H1 (cell line): Measurements from ENCODE around the gene USP7. TPM values are rescaled to one million over a fixed set of nuclear protein-coding genes. Genes with fewer than 3 reads are reported as not detected.

ENCODE experiments used
- CTCF ChIA-PET: fragments of 300-600 bp; sonication (Branson Sonifier 250); formaldehyde crosslinking; loops from one replicate; lab custom pipeline; 2021; ENCODE audit not compliant: partially characterized antibody; lab: Charles Lee
- POLR2A ChIA-PET: fragments of 300-600 bp; sonication (Branson Sonifier 250); formaldehyde crosslinking; loops from one replicate; lab custom pipeline; 2021; ENCODE audit warnings: inconsistent platforms; ENCODE audit not compliant: partially characterized antibody; lab: Charles Lee
- DNase-seq, 2 experiments: peaks; one replicate each; pipeline versions ENCODE4 v3.0.0 to v3.0.0-alpha.2; 2010 to 2022; ENCODE audit warnings: low spot score in 2 of 2, low read depth in 1 of 2, mixed read lengths in 1 of 2
- FAIRE-seq: peaks from 2 replicates; lab custom pipeline; 2011; peaks lifted over from hg19 to GRCh38; lab: Jason Lieb, UNC
- H2AFZ ChIP-seq: 2 replicates; pipeline ENCODE4 v1.8.1; 2012; ENCODE audit warnings: low read length, inconsistent platforms
- H2AK5ac ChIP-seq: 2 replicates; pipeline ENCODE4 v1.6.1; 2013; ENCODE audit warnings: low read depth, low read length
- H2BK120ac ChIP-seq: replicated peaks from 2 replicates; pipeline ENCODE3; 2013; ENCODE audit warnings: low read depth, low read length, inconsistent platforms
- H2BK12ac ChIP-seq: 2 replicates; pipeline ENCODE4 v1.6.1; 2013; ENCODE audit warnings: low read depth, low read length
- H2BK15ac ChIP-seq: 2 replicates; pipeline ENCODE4 v1.6.1; 2013; ENCODE audit warnings: low read length
- H2BK20ac ChIP-seq: 2 replicates; pipeline ENCODE4 v1.6.1; 2013; ENCODE audit warnings: low read length
- H2BK5ac ChIP-seq: 2 replicates; pipeline ENCODE4 v1.6.1; 2013; ENCODE audit warnings: low read depth, low read length
- H3K14ac ChIP-seq: 2 replicates; pipeline ENCODE4 v1.6.1; 2013; ENCODE audit warnings: inconsistent platforms; ENCODE audit not compliant: insufficient read length
- H3K18ac ChIP-seq: 2 replicates; pipeline ENCODE4 v1.6.1; 2013; ENCODE audit warnings: low read length; ENCODE audit errors: extremely low read depth
- H3K23ac ChIP-seq: 2 replicates; pipeline ENCODE4 v1.6.1; 2013; ENCODE audit warnings: inconsistent platforms; ENCODE audit not compliant: insufficient read length
- H3K23me2 ChIP-seq: 2 replicates; pipeline ENCODE4 v1.6.1; 2013; ENCODE audit warnings: low read depth, low read length
- H3K27ac ChIP-seq: 2 replicates; pipeline ENCODE4 v1.6.1; 2011; ENCODE audit warnings: low read depth, low read length, inconsistent platforms
- H3K27me3 ChIP-seq, 4 experiments: replicated peaks in 1 of 4; 1 replicate in 1 of 4; 2 replicates in 3 of 4; pipeline versions ENCODE4 v1.6.1 to v1.8.1; 2011 to 2013; ENCODE audit warnings: low read length in 3 of 4, mild to moderate bottlenecking in 3 of 4, inconsistent platforms in 2 of 4, mixed read lengths in 2 of 4, moderate library complexity in 1 of 4; ENCODE audit not compliant: control insufficient read depth in 3 of 4, insufficient read depth in 3 of 4; ENCODE audit errors: extremely low read depth in 1 of 4
- H3K36me3 ChIP-seq, 4 experiments: 2 replicates each; pipeline versions ENCODE4 v1.6.1 to v1.8.1; 2011 to 2013; ENCODE audit warnings: mild to moderate bottlenecking in 4 of 4, low read length in 3 of 4, moderate library complexity in 2 of 4, control low read depth in 1 of 4, inconsistent platforms in 1 of 4; ENCODE audit not compliant: insufficient read depth in 4 of 4, control insufficient read depth in 2 of 4
- H3K4ac ChIP-seq: replicated peaks from 2 replicates; pipeline ENCODE3; 2013; ENCODE audit warnings: low read length, low read depth, mixed read lengths, inconsistent platforms; ENCODE audit not compliant: insufficient read length
- H3K4me1 ChIP-seq, 4 experiments: replicated peaks in 1 of 4; 1 replicate in 1 of 4; 2 replicates in 3 of 4; pipeline versions ENCODE4 v1.6.1 to v1.8.1; 2011 to 2013; ENCODE audit warnings: low read length in 3 of 4, inconsistent platforms in 2 of 4, mixed read lengths in 1 of 4; ENCODE audit not compliant: insufficient read depth in 4 of 4, control insufficient read depth in 3 of 4
- H3K4me2 ChIP-seq, 2 experiments: 2 replicates each; pipeline versions ENCODE4 v1.6.1 to v1.8.1; 2011 to 2013; ENCODE audit warnings: low read depth in 2 of 2, low read length in 2 of 2, control low read depth in 1 of 2, inconsistent platforms in 1 of 2, mild to moderate bottlenecking in 1 of 2; ENCODE audit not compliant: insufficient read depth in 1 of 2
- H3K4me3 ChIP-seq, 4 experiments: fragments of 200-600, 300-600 bp in 1 of 4; sonication (generic), shearing (Covaris generic), sonication (Bioruptor Twin) in 1 of 4; 2 replicates each; pipeline versions ENCODE4 v1.5.1 to v1.8.1; 2011 to 2016; ENCODE audit warnings: low read length in 4 of 4, low read depth in 3 of 4, control low read depth in 2 of 4, inconsistent platforms in 2 of 4, mild to moderate bottlenecking in 2 of 4, mixed read lengths in 1 of 4, moderate library complexity in 1 of 4; ENCODE audit not compliant: insufficient read depth in 2 of 4; ENCODE audit errors: extremely low read depth in 1 of 4
- H3K56ac ChIP-seq: replicated peaks from 2 replicates; pipeline ENCODE3; 2013; ENCODE audit warnings: low read depth, mild to moderate bottlenecking, mixed read lengths, low read length, inconsistent platforms; ENCODE audit not compliant: insufficient read length
- H3K79me1 ChIP-seq: 2 replicates; pipeline ENCODE4 v1.6.1; 2013; ENCODE audit warnings: low read depth, low read length, control low read depth
- H3K79me2 ChIP-seq, 2 experiments: 2 replicates each; pipeline versions ENCODE4 v1.6.1 to v1.8.1; 2012 to 2013; ENCODE audit warnings: low read length in 2 of 2, mild to moderate bottlenecking in 2 of 2, inconsistent platforms in 1 of 2; ENCODE audit not compliant: insufficient read depth in 2 of 2, control insufficient read depth in 1 of 2
- H3K9ac ChIP-seq, 4 experiments: replicated peaks in 1 of 4; 1 replicate in 1 of 4; 2 replicates in 3 of 4; pipeline versions ENCODE4 v1.6.1 to v1.8.1; 2011 to 2013; ENCODE audit warnings: low read depth in 3 of 4, low read length in 3 of 4, control low read depth in 2 of 4, mild to moderate bottlenecking in 2 of 4, moderate library complexity in 2 of 4, inconsistent platforms in 1 of 4; ENCODE audit errors: extremely low read depth in 1 of 4
- H3K9me3 ChIP-seq, 2 experiments: 2 replicates each; pipeline versions ENCODE4 v1.6.1 to v1.8.1; 2012 to 2013; ENCODE audit warnings: mild to moderate bottlenecking in 2 of 2, moderate library complexity in 2 of 2, control low read depth in 1 of 2, inconsistent platforms in 1 of 2, low read depth in 1 of 2, low read length in 1 of 2, mixed read lengths in 1 of 2; ENCODE audit not compliant: insufficient read depth in 2 of 2
- H4K20me1 ChIP-seq, 2 experiments: replicated peaks in 1 of 2; 2 replicates each; pipeline versions ENCODE3 to v1.8.1; 2011 to 2013; ENCODE audit warnings: inconsistent platforms in 2 of 2, low read length in 2 of 2, mild to moderate bottlenecking in 1 of 2; ENCODE audit not compliant: insufficient read depth in 2 of 2, control insufficient read depth in 1 of 2
- H4K5ac ChIP-seq: 2 replicates; pipeline ENCODE4 v1.6.1; 2013; ENCODE audit warnings: low read length, low read depth, mixed read lengths, inconsistent platforms; ENCODE audit not compliant: insufficient read length
- H4K8ac ChIP-seq: 2 replicates; pipeline ENCODE4 v1.8.0; 2013; ENCODE audit warnings: mild to moderate bottlenecking, moderate library complexity, low read length, inconsistent platforms; ENCODE audit not compliant: insufficient read depth; ENCODE audit errors: extremely low read depth
- H4K91ac ChIP-seq: replicated peaks from 2 replicates; pipeline ENCODE3; 2013; ENCODE audit warnings: low read length, mixed read lengths, inconsistent platforms; ENCODE audit not compliant: insufficient read length
- SIRT6 ChIP-seq: IDR thresholded peaks from one replicate; pipeline ENCODE4 v1.7.1; 2012; ENCODE audit warnings: low read length, inconsistent platforms
- WGBS, 2 experiments: shearing (Covaris generic) in 1 of 2; methylation state at CpG; one replicate each; pipeline versions ENCODE4 v1.1.6 to v1.1.7; 2013 to 2015; ENCODE audit warnings: low lambda C conversion rate in 2 of 2, mixed read lengths in 2 of 2, inconsistent platforms in 1 of 2, low coverage in 1 of 2, missing lambda C conversion rate in 1 of 2; ENCODE audit not compliant: insufficient replicate concordance in 2 of 2, insufficient coverage in 1 of 2, insufficient read length in 1 of 2; ENCODE audit errors: extremely low coverage in 1 of 2, missing lambda C conversion rate in 1 of 2; 5-methylcytosine and 5-hydroxymethylcytosine counted together
- polyA plus RNA-seq, 7 experiments: library from polyadenylated mRNA; depleted of rRNA in 3 of 7; stranded (reverse) in 5 of 7; unstranded in 2 of 7; fragments of >200 nt in 5 of 7; fragments of 200-250 nt in 2 of 7; gene quantifications; 1 replicate in 5 of 7; 2 replicates in 1 of 7; 4 replicates in 1 of 7; pipeline versions ENCODE4 v1.2.1 to v1.2.3, GENCODE V29; 2011 to 2013; ENCODE audit warnings: missing spikeins in 2 of 7, mixed read lengths in 2 of 7
- total RNA-seq: library from RNA; stranded (reverse); fragmentation: NEBNext Ultra II Directional; extraction: Animal tissue kit (Norgen Biotek cat#: 25700); gene quantifications from 2 replicates; pipeline ENCODE4 v1.2.1, GENCODE V29; 2021

The USP7 gene
- total and polyA plus RNA-seq, 2 of the 8 experiments (the other 6 are each of a cell fraction or from before 2014, with no cell fraction given) = 21.3 to 211 TPM

- FAIRE-seq = no peak
- TF ChIP-seq SIRT6 = no peak
Measured at GRCh38 chr16:8945626-8946296, 17.9 kb downstream of the USP7 start.

More at GRCh38 chr16:8945626-8946296, 17.9 kb downstream of the USP7 start:
- no peak overlapping the region for H3K23ac ChIP-seq
- no peak overlapping the region for H4K8ac ChIP-seq
- DNase-seq = no peak
- H3K14ac ChIP-seq = no peak overlapping the region
- no peaks in the 10 kb centered on the region for H3K36me3 ChIP-seq
- no peaks in the 10 kb centered on the region for H3K9me3 ChIP-seq
- peaks cover 67 to 100% of the 10 kb centered on the region in 2 experiments for H3K79me2 ChIP-seq
- H4K5ac ChIP-seq = no peak overlapping the region
- no peak overlapping the region for H3K4ac ChIP-seq
- H3K79me1 ChIP-seq = peaks cover 26% of the 10 kb centered on the region
- no peak overlapping the region for H2AFZ ChIP-seq
- CTCF ChIA-PET = interaction anchor here (0.6 to 7.2 kb wide), 8 partner anchors 9 to 67 kb away, joined by 3 to 88 read pairs (median 8); no protein-coding TSS in a partner anchor
- H3K27me3 ChIP-seq = no peaks in the 10 kb centered on the region
- no peaks in the 10 kb centered on the region for H3K23me2 ChIP-seq
- 87% methylated on average over 3 of the region's 3 CpGs; no CpG with 5 or more reads in 1 of the 2 experiments for WGBS, 2 experiments
- POLR2A ChIA-PET = interaction anchor here (0.6 to 1.0 kb wide), 3 partner anchors 10 to 203 kb away, joined by 4 to 5 read pairs (median 4); no protein-coding TSS in a partner anchor
- H3K18ac ChIP-seq = no peak overlapping the region
- H3K4me3 ChIP-seq = no peak overlapping the region
- H3K9ac ChIP-seq = no peak overlapping the region
- no peak overlapping the region for H3K27ac ChIP-seq
- no peak overlapping the region for H2BK120ac ChIP-seq
- peaks cover 11 to 19% (median 15%) of the 10 kb centered on the region in 4 experiments for H3K4me1 ChIP-seq
- H2BK12ac ChIP-seq = no peak overlapping the region
- H3K56ac ChIP-seq = no peak overlapping the region
- no peak overlapping the region for H3K4me2 ChIP-seq
- H4K91ac ChIP-seq = no peak overlapping the region
- H2BK20ac ChIP-seq = no peak overlapping the region
- H2BK5ac ChIP-seq = no peak overlapping the region
- no peak overlapping the region for H2AK5ac ChIP-seq
- H2BK15ac ChIP-seq = no peak overlapping the region
- H4K20me1 ChIP-seq = peaks cover 68 to 73% of the 10 kb centered on the region in 2 experiments
